ENCODE measurements around the gene CECR2.

The CECR2 gene

GRCh38 chr22:17588606-17589005, 219.3 kb downstream of the CECR2 start:
- no peak overlapping the region for H3K4me3 ChIP-seq (ENCODE audit: low read depth, low read length)
- no peak for TF ChIP-seq CTCF (IDR thresholded peaks at IDR 0.05; ENCODE audit: low read depth, low read length)

GRCh38 chr22:17589810-17590375, 220.6 kb downstream of the CECR2 start:
- H3K4me3 ChIP-seq (ENCODE audit: low read depth, low read length) = no peak overlapping the region
- TF ChIP-seq CTCF (IDR thresholded peaks at IDR 0.05; ENCODE audit: low read depth, low read length) = no peak

GRCh38 chr22:17590586-17590985, 221.3 kb downstream of the CECR2 start:
- no peak overlapping the region for H3K4me3 ChIP-seq (ENCODE audit: low read depth, low read length)
- no peak for TF ChIP-seq CTCF (IDR thresholded peaks at IDR 0.05; ENCODE audit: low read depth, low read length)

- no peak overlapping the region for H3K4me3 ChIP-seq (ENCODE audit: low read depth, low read length)
- TF ChIP-seq CTCF (IDR thresholded peaks at IDR 0.05; ENCODE audit: low read depth, low read length) = no peak
These were observed 222.9 kb downstream of the CECR2 start for GRCh38 chr22:17592201-17592600.

GRCh38 chr22:17596226-17596625, 227.0 kb downstream of the CECR2 start:
- no peak for TF ChIP-seq CTCF (IDR thresholded peaks at IDR 0.05; ENCODE audit: low read depth, low read length)
- no peak overlapping the region for H3K4me3 ChIP-seq (ENCODE audit: low read depth, low read length)

- TF ChIP-seq CTCF (IDR thresholded peaks at IDR 0.05; ENCODE audit: low read depth, low read length) = no peak
- no peak overlapping the region for H3K4me3 ChIP-seq (ENCODE audit: low read depth, low read length)
These were observed 228.0 kb downstream of the CECR2 start for GRCh38 chr22:17597217-17597616.

- H3K4me3 ChIP-seq (ENCODE audit: low read depth, low read length) = no peak overlapping the region
- TF ChIP-seq CTCF (IDR thresholded peaks at IDR 0.05; ENCODE audit: low read depth, low read length) = no peak
These were observed 229.1 kb downstream of the CECR2 start for GRCh38 chr22:17598318-17598717.

Measured in WI38 (cell line).